Mesendoderm (in vitro differentiated cells): ENCODE data around the gene DCHS1.

Source experiments
- DNase-seq: peaks from one replicate; pipeline ENCODE4 v3.0.0; 2013
- H2AK5ac ChIP-seq: 2 replicates; pipeline ENCODE4 v1.6.1; 2013; ENCODE audit warnings: low read length, inconsistent platforms
- H2BK120ac ChIP-seq: 2 replicates; pipeline ENCODE4 v1.6.1; 2013; ENCODE audit warnings: low read depth, mild to moderate bottlenecking, low read length, moderate library complexity, mixed read lengths
- H2BK15ac ChIP-seq: replicated peaks from 2 replicates; pipeline ENCODE4 v1.6.1; 2013; ENCODE audit warnings: low read depth, mild to moderate bottlenecking, moderate library complexity
- H2BK5ac ChIP-seq: 2 replicates; pipeline ENCODE4 v1.6.1; 2013; ENCODE audit warnings: low read length, inconsistent platforms
- H3K18ac ChIP-seq: 2 replicates; pipeline ENCODE4 v1.6.1; 2013; ENCODE audit warnings: mild to moderate bottlenecking, low read length, mixed read lengths
- H3K23ac ChIP-seq: one replicate; pipeline ENCODE4 v1.6.1; 2013; ENCODE audit warnings: low read length
- H3K27ac ChIP-seq: 2 replicates; pipeline ENCODE4 v1.5.1; 2013; ENCODE audit warnings: low read depth, mild to moderate bottlenecking, inconsistent platforms, low read length, moderate library complexity
- H3K27me3 ChIP-seq: 2 replicates; pipeline ENCODE4 v1.6.1; 2013; ENCODE audit warnings: low read length, control low read depth, mild to moderate bottlenecking, inconsistent platforms; ENCODE audit not compliant: insufficient read depth, poor library complexity
- H3K36me3 ChIP-seq: 2 replicates; pipeline ENCODE4 v1.6.1; 2013; ENCODE audit warnings: low read length, inconsistent platforms; ENCODE audit not compliant: control insufficient read depth, insufficient read depth
- H3K4ac ChIP-seq: one replicate; pipeline ENCODE4 v1.6.1; 2013; ENCODE audit warnings: low read depth, mild to moderate bottlenecking, low read length, moderate library complexity
- H3K4me1 ChIP-seq: 2 replicates; pipeline ENCODE4 v1.6.1; 2013; ENCODE audit warnings: low read depth, low read length, inconsistent platforms; ENCODE audit not compliant: control insufficient read depth
- H3K4me2 ChIP-seq: 2 replicates; pipeline ENCODE4 v1.6.1; 2013; ENCODE audit warnings: low read length
- H3K4me3 ChIP-seq: 2 replicates; pipeline ENCODE4 v1.5.1; 2013; ENCODE audit warnings: mild to moderate bottlenecking, low read length
- H3K56ac ChIP-seq: one replicate; pipeline ENCODE4 v1.6.1; 2013; ENCODE audit warnings: low read length
- H3K79me1 ChIP-seq: 2 replicates; pipeline ENCODE4 v1.6.1; 2013; ENCODE audit warnings: low read length, inconsistent platforms
- H3K79me2 ChIP-seq: 2 replicates; pipeline ENCODE4 v1.6.1; 2013; ENCODE audit warnings: mild to moderate bottlenecking, low read length; ENCODE audit not compliant: control insufficient read depth, insufficient read depth
- H3K9ac ChIP-seq: 2 replicates; pipeline ENCODE4 v1.6.1; 2013; ENCODE audit warnings: low read length, inconsistent platforms
- H4K5ac ChIP-seq: one replicate; pipeline ENCODE4 v1.6.1; 2013; ENCODE audit warnings: low read length
- H4K8ac ChIP-seq: one replicate; pipeline ENCODE4 v1.6.1; 2013; ENCODE audit warnings: low read depth, mild to moderate bottlenecking, control low read depth, low read length, moderate library complexity
- WGBS: extraction: QIAGEN DNeasy Blood & Tissue Kit; methylation state at CpG from one replicate; pipeline ENCODE4 v1.1.7; 2013; ENCODE audit warnings: low lambda C conversion rate, missing lambda C conversion rate; ENCODE audit not compliant: insufficient coverage; ENCODE audit errors: extremely low coverage; 5-methylcytosine and 5-hydroxymethylcytosine counted together

DCHS1 gene

GRCh38 chr11:6599449-6599848 lies 56.2 kb downstream of the DCHS1 start:
- H3K27ac ChIP-seq: no peak overlapping the region
- H3K56ac ChIP-seq: no peak overlapping the region
- no peak overlapping the region for H2BK5ac ChIP-seq
- no peaks in the 10 kb centered on the region for H3K4me1 ChIP-seq
- H3K4me2 ChIP-seq: no peak overlapping the region
- DNase-seq: no peak
- H3K4me3 ChIP-seq: no peak overlapping the region
- no peak overlapping the region for H2BK15ac ChIP-seq
- no peak overlapping the region for H4K8ac ChIP-seq
- H3K18ac ChIP-seq: no peak overlapping the region
- no peak overlapping the region for H3K9ac ChIP-seq
- H3K4ac ChIP-seq: no peak overlapping the region
- WGBS: no CpG with 5 or more reads among the region's 1 CpG
- H2BK120ac ChIP-seq: no peak overlapping the region
- peaks cover 5% of the 10 kb centered on the region for H3K36me3 ChIP-seq
- H3K79me1 ChIP-seq: peaks cover 16% of the 10 kb centered on the region
- H3K79me2 ChIP-seq: peaks cover 25% of the 10 kb centered on the region
- H3K23ac ChIP-seq: no peak overlapping the region
- no peaks in the 10 kb centered on the region for H3K27me3 ChIP-seq
- no peak overlapping the region for H4K5ac ChIP-seq
- H2AK5ac ChIP-seq: no peak overlapping the region

GRCh38 chr11:6598555-6598954 lies 57.1 kb downstream of the DCHS1 start:
- peaks cover 19% of the 10 kb centered on the region for H3K79me2 ChIP-seq
- H2BK5ac ChIP-seq: no peak overlapping the region
- WGBS: no CpG with 5 or more reads among the region's 3 CpGs
- H3K18ac ChIP-seq: no peak overlapping the region
- H4K5ac ChIP-seq: no peak overlapping the region
- H3K23ac ChIP-seq: no peak overlapping the region
- H3K56ac ChIP-seq: no peak overlapping the region
- peaks cover 5% of the 10 kb centered on the region for H3K36me3 ChIP-seq
- no peak overlapping the region for H4K8ac ChIP-seq
- no peak overlapping the region for H2BK120ac ChIP-seq
- H3K4me2 ChIP-seq: no peak overlapping the region
- no peak for DNase-seq
- no peak overlapping the region for H3K4me3 ChIP-seq
- H2BK15ac ChIP-seq: no peak overlapping the region
- H3K4ac ChIP-seq: no peak overlapping the region
- H2AK5ac ChIP-seq: no peak overlapping the region
- H3K79me1 ChIP-seq: peaks cover 14% of the 10 kb centered on the region
- no peaks in the 10 kb centered on the region for H3K27me3 ChIP-seq
- H3K27ac ChIP-seq: no peak overlapping the region
- no peak overlapping the region for H3K9ac ChIP-seq
- H3K4me1 ChIP-seq: no peaks in the 10 kb centered on the region

GRCh38 chr11:6596239-6596877 lies 59.3 kb downstream of the DCHS1 start:
- no CpG with 5 or more reads among the region's 5 CpGs for WGBS

GRCh38 chr11:6594142-6594768 lies 61.4 kb downstream of the DCHS1 start:
- Histone ChIP-seq H3K4me1 (no peaks in the 10 kb centered on the region), H2AK5ac (no peak overlapping the region), H3K4me3 (no peak overlapping the region), H3K79me1 (no peaks in the 10 kb centered on the region), H3K4me2 (no peak overlapping the region), H3K23ac (no peak overlapping the region), H3K27ac (no peak overlapping the region), H2BK120ac (no peak overlapping the region), H2BK15ac (no peak overlapping the region), H3K36me3 (peaks cover 2% of the 10 kb centered on the region), H3K4ac (no peak overlapping the region), H3K79me2 (no peaks in the 10 kb centered on the region), H3K27me3 (no peaks in the 10 kb centered on the region), H3K9ac (no peak overlapping the region), H4K5ac (no peak overlapping the region), H4K8ac (no peak overlapping the region), H2BK5ac (no peak overlapping the region), H3K18ac (no peak overlapping the region), H3K56ac (no peak overlapping the region)
- DNase-seq: no peak
- WGBS: no CpG with 5 or more reads among the region's 3 CpGs

More at GRCh38 chr11:6596239-6596877, 59.3 kb downstream of the DCHS1 start:
- no peak overlapping the region for H2AK5ac ChIP-seq
- H2BK5ac ChIP-seq: no peak overlapping the region
- H3K18ac ChIP-seq: no peak overlapping the region
- H3K79me2 ChIP-seq: peaks cover under 1% of the 10 kb centered on the region
- peaks cover 5% of the 10 kb centered on the region for H3K79me1 ChIP-seq
- H2BK15ac ChIP-seq: no peak overlapping the region
- H3K4me2 ChIP-seq: no peak overlapping the region
- no peaks in the 10 kb centered on the region for H3K27me3 ChIP-seq
- H2BK120ac ChIP-seq: no peak overlapping the region
- DNase-seq: no peak
- no peak overlapping the region for H3K4me3 ChIP-seq
- H3K4me1 ChIP-seq: no peaks in the 10 kb centered on the region
- no peak overlapping the region for H3K9ac ChIP-seq
- no peak overlapping the region for H3K23ac ChIP-seq
- no peak overlapping the region for H4K5ac ChIP-seq
- H4K8ac ChIP-seq: no peak overlapping the region
- peaks cover 5% of the 10 kb centered on the region for H3K36me3 ChIP-seq
- no peak overlapping the region for H3K4ac ChIP-seq
- H3K27ac ChIP-seq: no peak overlapping the region
- no peak overlapping the region for H3K56ac ChIP-seq

- no peak for DNase-seq
- Histone ChIP-seq H3K4me3 (no peak overlapping the region), H2BK120ac (no peak overlapping the region), H3K27me3 (no peaks in the 10 kb centered on the region), H3K79me2 (no peaks in the 10 kb centered on the region), H3K79me1 (no peaks in the 10 kb centered on the region), H3K56ac (no peak overlapping the region), H2BK5ac (no peak overlapping the region), H3K23ac (no peak overlapping the region), H3K9ac (no peak overlapping the region), H3K4me1 (no peaks in the 10 kb centered on the region), H3K18ac (no peak overlapping the region), H3K27ac (no peak overlapping the region), H4K8ac (no peak overlapping the region), H4K5ac (no peak overlapping the region), H2BK15ac (no peak overlapping the region), H3K36me3 (no peaks in the 10 kb centered on the region), H3K4me2 (no peak overlapping the region), H3K4ac (no peak overlapping the region), H2AK5ac (no peak overlapping the region)
- no CpG with 5 or more reads among the region's 1 CpG for WGBS
Measured at GRCh38 chr11:6588018-6588417, 67.6 kb downstream of the DCHS1 start.
